NCI-H146 (cell line): ENCODE results near the gene NDUFS5.
A peak's percentile ranks its signal among the peaks of the same experiment; 100 is the strongest.
"Not testable (repeated sequence)": the region's sequence is repeated elsewhere in the genome, so short reads cannot be mapped to it uniquely, and the experiment has no call there.

Experiments used
- DNase-seq: peaks from one replicate; lab custom pipeline; 2025; lab: John Stamatoyannopoulos, UW

Gene NDUFS5

GRCh38 chr1:39026051-39026865 lies at the start of gene NDUFS5:
TSS of gene NDUFS5 (plus strand) at chr1:39026350. CDS start at chr1:39028725, 2,375 bp downstream.
- peak; percentile 83 for DNase-seq

GRCh38 chr1:38977399-38978244 lies 48.5 kb upstream of the NDUFS5 start:
- not testable (repeated sequence) for DNase-seq

- DNase-seq: not testable (repeated sequence)
Measured at GRCh38 chr1:38978245-38978542, 48.0 kb upstream of the NDUFS5 start.

- DNase-seq: peak; percentile 67
Measured at GRCh38 chr1:38979380-38979779, 46.8 kb upstream of the NDUFS5 start.

- DNase-seq: no peak
Measured at GRCh38 chr1:38989979-38990378, 36.2 kb upstream of the NDUFS5 start.

GRCh38 chr1:38990386-38990737 lies 35.8 kb upstream of the NDUFS5 start:
- no peak for DNase-seq

- peak; percentile 90 for DNase-seq
Measured at GRCh38 chr1:38990738-38991637, 35.2 kb upstream of the NDUFS5 start, which contains the start of gene AKIRIN1. TSS of gene AKIRIN1 (plus strand) at chr1:38991276. CDS start at chr1:38991381, 105 bp downstream.

GRCh38 chr1:38991638-38992411 lies 34.3 kb upstream of the NDUFS5 start:
- peak; percentile 46 for DNase-seq

GRCh38 chr1:38992412-38993111 lies 33.6 kb upstream of the NDUFS5 start:
- no peak for DNase-seq

GRCh38 chr1:38994196-38994595 lies 32.0 kb upstream of the NDUFS5 start:
- no peak for DNase-seq

GRCh38 chr1:38997034-38997900 lies 28.9 kb upstream of the NDUFS5 start:
- no peak for DNase-seq

- no peak for DNase-seq
Measured at GRCh38 chr1:38997901-38998190, 28.3 kb upstream of the NDUFS5 start.

- DNase-seq: no peak
Measured at GRCh38 chr1:39001516-39002421, 24.4 kb upstream of the NDUFS5 start.

GRCh38 chr1:39003281-39003680 lies 22.9 kb upstream of the NDUFS5 start:
- DNase-seq: no peak

GRCh38 chr1:39003794-39004193 lies 22.4 kb upstream of the NDUFS5 start:
- DNase-seq: no peak

GRCh38 chr1:39006287-39006686 lies 19.9 kb upstream of the NDUFS5 start:
- DNase-seq: no peak

GRCh38 chr1:39006726-39007645 lies 19.2 kb upstream of the NDUFS5 start:
- no peak for DNase-seq

GRCh38 chr1:39014956-39015355 lies 11.2 kb upstream of the NDUFS5 start:
- not testable (repeated sequence) for DNase-seq
